GM18870 (cell line): Measurements from ENCODE around the gene LRWD1.

Experiments
- ATAC-seq: cut with Tn5 transposase; IDR thresholded peaks from one replicate; pipeline ENCODE4 v1.9.1; 2021; ENCODE audit warnings: moderate library complexity; ENCODE audit not compliant: unreplicated experiment

LRWD1 gene

GRCh38 chr7:102464577-102465280, at the start of gene LRWD1, which contains the start of gene ALKBH4:
TSS of gene LRWD1 (plus strand) at chr7:102464984. CDS start at chr7:102465081, 97 bp downstream.
TSS of gene ALKBH4 (minus strand) at chr7:102464863. CDS start at chr7:102464836, 27 bp downstream.
- ATAC-seq, result peak; percentile 67

DNA sequence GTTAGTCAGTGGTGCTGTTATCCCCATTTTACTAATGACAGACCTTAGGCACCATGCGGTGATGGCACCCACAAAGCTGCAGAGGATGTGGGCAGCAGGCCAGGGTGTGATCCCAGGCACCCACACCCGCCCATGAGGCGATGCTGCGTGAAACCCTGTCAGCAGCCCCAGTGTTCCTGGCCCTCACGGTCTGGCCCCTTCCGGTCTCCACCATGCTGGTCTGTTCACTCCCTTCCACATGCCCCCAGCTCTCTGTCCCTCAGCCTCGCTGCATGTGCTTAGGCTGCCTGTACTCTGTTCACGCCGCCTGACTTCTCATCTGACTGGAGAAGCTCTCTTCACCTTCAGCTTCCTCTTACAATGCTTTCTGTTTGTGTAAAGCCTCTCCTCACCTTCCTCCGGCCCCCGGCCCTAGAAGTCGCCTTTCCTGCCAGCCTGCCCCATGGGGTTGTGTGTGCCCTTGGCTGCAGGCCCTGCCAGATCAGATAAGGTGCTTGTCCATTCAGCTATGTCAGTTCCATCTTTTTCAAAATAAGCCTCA, 49.0 kb upstream of the LRWD1 start:
- ATAC-seq, result no peak

DNA sequence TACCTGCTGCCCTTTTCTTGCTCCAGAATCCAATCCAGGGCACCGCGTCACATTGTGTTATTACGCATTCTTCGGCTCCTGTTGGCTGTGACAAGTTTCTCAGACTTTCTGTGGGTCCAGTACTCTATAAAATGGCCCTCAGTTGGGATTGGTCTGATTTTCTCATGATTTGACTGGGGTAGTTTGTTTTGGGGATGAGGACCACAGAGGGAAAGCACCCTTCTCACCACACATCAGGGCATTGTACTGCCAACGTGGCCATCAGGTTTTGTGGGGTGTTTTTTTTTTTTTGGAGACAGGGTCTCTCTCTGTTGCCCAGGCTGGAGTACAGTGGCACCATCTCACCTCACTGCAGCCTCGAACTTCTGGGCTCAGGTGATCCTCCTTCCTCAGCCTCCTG, 48.4 kb upstream of the LRWD1 start:
- no peak for ATAC-seq

GRCh38 chr7:102417105-102417504, 47.7 kb upstream of the LRWD1 start:
- no peak for ATAC-seq

DNA sequence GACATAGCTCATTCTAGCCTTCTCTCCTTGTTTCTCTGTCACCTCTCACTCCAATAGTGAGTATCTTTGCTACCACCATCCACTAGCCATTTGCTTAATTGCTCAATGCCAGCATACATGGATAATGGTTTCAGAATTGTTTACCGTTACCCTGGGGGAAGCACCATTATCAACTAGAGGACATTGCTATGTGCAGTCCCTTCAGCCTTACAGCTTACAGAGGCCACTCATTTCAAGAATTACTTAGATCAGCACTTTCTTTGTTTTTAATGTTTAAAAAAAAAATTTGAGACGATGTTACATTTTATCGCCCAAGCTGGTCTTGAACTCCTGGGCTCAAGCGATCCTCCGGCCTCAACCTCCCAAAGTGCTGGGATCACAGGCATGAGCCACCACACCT, 46.2 kb upstream of the LRWD1 start:
- ATAC-seq, result no peak

- no peak for ATAC-seq
Observed at GRCh38 chr7:102421706-102422240, 43.0 kb upstream of the LRWD1 start.

DNA sequence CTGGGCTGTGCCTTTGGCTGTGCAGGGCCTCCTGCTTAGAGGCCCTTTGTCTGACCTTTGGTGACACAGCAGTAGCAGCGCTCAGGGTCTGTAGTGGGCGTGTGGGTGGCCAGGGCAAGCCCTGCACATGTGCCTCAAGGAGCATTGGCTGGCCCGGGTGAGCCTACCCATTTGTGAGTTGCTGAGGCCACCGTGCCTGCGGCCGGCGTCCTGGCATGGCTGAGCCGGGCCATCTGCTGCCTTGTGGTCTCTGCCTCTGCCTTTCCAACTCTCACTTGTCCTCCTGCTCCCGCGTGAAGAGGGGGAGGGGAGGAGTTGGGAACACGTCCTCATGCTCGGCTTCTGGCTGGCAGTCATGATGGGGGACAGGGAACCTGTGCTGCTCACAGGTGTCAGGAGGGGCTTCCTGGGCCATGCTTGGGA, 40.6 kb upstream of the LRWD1 start:
- no peak for ATAC-seq

GRCh38 chr7:102424787-102425218, 40.0 kb upstream of the LRWD1 start:
- ATAC-seq, result peak; percentile 45

DNA sequence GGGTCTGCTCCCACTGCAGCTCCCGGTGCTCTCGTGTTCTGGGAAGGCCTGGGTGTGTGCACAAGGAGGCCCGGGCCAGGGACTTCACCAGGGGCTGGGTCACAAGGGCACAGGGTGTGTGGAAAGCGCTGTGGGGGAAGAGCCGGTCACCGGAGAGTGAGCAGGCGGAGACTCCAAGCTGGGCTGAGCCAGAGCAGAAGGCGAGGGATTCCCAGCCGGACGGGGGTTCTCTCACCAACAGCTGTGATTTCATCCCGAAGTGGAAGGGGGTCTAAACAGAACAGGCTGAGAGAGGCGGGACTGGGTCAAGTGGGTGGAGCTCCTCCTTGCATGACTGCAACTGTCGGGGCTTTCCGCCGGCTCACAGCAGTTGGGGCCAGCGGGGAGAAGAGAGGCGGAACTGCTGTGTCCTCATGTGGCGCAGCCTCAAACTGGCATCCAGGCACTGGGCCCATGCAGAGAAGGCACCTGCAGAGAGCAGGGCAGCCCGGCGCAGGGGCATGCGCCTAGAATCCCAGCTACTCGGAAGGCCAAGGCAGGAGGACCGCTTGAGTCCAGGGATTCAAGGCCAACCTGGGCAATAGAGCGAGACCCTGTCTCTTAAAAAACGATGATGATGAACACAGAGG, 39.0 kb upstream of the LRWD1 start:
- ATAC-seq, result peak; percentile 43

- peak; percentile 43 for ATAC-seq
Observed at GRCh38 chr7:102426268-102427018, 38.3 kb upstream of the LRWD1 start.

- ATAC-seq, result no peak
Observed at GRCh38 chr7:102427019-102427405, 37.8 kb upstream of the LRWD1 start.

DNA sequence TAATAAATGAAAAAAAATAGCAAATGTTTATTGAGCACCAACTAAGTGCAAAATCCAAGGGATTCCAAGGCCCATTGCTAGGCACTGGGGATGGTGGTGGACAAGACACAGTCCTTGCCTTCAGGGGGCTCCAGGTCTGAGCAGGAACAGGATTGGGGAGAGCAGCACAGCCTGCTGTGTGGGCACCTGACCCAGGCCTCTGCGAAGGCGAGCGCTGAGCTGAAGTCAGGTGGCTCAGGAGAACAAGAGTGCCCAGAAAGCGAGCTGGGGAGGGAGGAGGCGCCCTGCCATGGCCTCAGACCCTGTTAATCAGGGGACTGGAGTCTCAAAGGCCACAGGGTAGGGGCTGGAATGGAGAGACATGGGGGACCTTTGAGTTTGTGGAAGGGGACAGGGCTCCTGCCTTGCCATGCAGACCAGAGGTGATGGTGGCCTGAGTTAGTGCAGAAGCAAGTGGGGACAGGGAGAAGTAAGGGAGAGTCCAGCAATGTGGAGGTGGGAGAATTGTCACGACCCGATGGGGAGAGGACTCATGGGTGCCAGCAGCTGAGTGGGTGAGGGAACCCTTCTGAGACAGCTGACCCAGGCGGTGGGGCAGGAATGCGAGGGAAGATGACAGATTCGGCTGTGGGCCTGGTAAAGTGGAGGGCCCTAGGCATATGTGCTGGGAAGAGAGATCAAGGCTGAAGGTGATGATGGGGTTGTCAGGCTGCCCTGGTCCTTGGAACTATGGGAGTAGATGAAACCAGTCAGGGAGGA, 35.5 kb upstream of the LRWD1 start:
- no peak for ATAC-seq

- ATAC-seq, result no peak
Observed at GRCh38 chr7:102431617-102432298, 33.0 kb upstream of the LRWD1 start.

DNA sequence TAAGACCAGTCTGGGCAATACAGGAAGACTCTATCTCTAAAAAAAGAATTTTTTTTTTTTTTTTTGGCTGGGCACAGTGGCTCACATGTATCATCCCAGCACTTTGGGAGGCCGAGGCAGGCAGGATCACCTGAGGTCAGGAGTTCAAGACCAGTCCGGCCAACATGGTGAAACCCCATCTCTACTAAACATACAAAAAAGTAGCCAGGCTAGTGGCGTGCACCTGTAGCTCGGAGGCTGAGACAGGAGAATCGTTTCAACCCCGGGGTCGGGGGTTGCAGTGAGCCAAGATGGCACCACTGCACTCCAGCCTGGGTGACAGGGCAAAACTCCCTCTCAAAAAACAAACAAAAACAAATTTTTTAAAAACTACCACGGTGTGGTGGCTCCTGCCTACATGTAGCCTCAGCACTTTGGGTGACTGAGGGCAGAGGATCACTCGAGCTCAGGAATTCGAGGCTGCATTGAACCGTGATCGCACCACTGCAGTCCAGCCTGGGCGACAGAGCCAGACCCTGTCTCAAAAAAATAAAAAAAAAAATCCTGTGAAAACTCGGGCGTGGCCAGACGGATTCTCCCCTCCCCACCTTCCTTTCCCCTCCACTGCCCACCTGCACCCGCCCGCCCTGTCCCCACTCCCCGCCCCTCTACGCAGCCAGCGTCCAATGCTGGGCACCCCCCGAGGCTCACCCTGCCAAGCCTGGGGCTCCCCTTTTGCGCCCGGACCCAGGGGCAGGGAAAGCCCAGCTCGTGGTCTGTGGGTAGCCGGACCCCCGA, 32.2 kb upstream of the LRWD1 start:
- no peak for ATAC-seq

DNA sequence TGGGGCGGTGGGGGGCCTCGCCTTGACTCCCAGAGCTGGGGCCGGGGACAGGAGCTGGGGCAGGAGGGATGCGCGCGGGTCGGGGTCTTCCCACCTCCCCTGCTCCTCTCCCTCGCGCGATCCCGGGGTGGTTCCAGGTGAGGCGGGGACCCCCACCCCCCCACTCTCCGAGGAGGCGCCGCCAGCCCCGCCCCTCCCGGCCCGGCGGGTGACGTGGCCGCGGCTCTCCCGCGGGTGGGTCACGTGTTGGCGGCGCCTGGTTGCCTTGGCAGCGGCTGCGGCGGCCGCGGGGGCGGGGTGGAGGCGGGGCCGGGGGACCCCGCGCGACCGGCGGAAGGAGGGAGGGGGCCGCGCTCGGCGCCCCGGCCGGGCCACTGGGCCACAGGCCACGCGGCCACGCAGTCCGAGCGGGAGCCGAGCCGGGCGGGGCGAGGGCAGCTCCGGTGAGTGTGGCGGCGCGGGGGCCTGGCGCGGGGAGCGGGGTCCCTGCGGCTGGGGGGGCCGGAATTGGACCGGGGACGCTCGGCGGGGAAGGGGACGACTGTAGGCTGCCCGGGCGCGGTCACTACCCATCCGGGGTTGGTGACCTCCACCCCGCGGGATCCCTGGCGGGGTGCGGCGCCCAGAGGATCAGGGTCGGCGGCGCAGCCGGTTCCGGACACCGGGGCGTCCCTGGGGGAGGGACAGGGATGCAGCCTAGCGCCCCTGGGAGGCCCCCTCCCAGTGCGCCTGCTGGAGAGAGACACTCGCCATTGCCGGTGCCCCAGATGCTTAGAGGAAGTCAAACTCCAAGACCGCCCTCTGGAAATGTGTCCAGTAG, 31.4 kb upstream of the LRWD1 start, which contains the start of gene ORAI2:
ORAI2 (plus strand) TSS at position 357 of the 820 bp plus-strand sequence. CDS start 5,382 bp downstream, outside the sequence.
- ATAC-seq, result no peak

GRCh38 chr7:102434039-102434486, 30.7 kb upstream of the LRWD1 start:
- ATAC-seq, result no peak

- no peak for ATAC-seq
Observed at GRCh38 chr7:102436118-102436517, 28.7 kb upstream of the LRWD1 start.
